Gastroesophageal sphincter (tissue), 3 donors: Measurements from ENCODE around the gene CHTF8.

ENCODE experiments used
- CTCF ChIP-seq, 4 experiments: fragments of 200-600 bp in 2 of 4; fragments of 450-650 bp in 2 of 4; sonication (generic) in 1 of 4; IDR thresholded peaks; one replicate each; pipeline ENCODE4 v1.5.1; 2017 to 2019; ENCODE audit warnings: antibody characterized with exemption in 4 of 4, mild to moderate bottlenecking in 2 of 4, moderate library complexity in 2 of 4
- EP300 ChIP-seq: sonication (generic); formaldehyde crosslinking; IDR thresholded peaks from one replicate; pipeline ENCODE4 v1.6.1; 2017; ENCODE audit warnings: antibody characterized with exemption, mild to moderate bottlenecking
- POLR2A ChIP-seq, 2 donors: fragments of 450-650 bp; IDR thresholded peaks; one replicate each; pipeline ENCODE4 v1.6.1; 2017; ENCODE audit warnings: antibody characterized with exemption in 2 of 2, mild to moderate bottlenecking in 2 of 2, moderate library complexity in 1 of 2
- POLR2AphosphoS5 ChIP-seq: sonication (generic); formaldehyde crosslinking; IDR thresholded peaks from one replicate; pipeline ENCODE4 v1.6.1; 2017; ENCODE audit warnings: antibody characterized with exemption

- TF ChIP-seq POLR2A (IDR thresholded peaks at IDR 0.05): no peak
- TF ChIP-seq EP300: no peak
- TF ChIP-seq CTCF (IDR thresholded peaks at IDR 0.05): no peak
- TF ChIP-seq POLR2AphosphoS5: no peak
Measured at GRCh38 chr16:69093974-69094373, 38.4 kb downstream of the CHTF8 start.
